CD4-positive, alpha-beta T cell treated with Interleukin-4 for 4 hours (primary cell): ENCODE measurements around the gene RILPL1.
"Not testable (repeated sequence)": the region's sequence is repeated elsewhere in the genome, so short reads cannot be mapped to it uniquely, and the experiment has no call there.

Source experiments
- DNase-seq: peaks from one replicate; pipeline ENCODE4 v3.0.0-alpha.2; 2020

Gene RILPL1

DNA sequence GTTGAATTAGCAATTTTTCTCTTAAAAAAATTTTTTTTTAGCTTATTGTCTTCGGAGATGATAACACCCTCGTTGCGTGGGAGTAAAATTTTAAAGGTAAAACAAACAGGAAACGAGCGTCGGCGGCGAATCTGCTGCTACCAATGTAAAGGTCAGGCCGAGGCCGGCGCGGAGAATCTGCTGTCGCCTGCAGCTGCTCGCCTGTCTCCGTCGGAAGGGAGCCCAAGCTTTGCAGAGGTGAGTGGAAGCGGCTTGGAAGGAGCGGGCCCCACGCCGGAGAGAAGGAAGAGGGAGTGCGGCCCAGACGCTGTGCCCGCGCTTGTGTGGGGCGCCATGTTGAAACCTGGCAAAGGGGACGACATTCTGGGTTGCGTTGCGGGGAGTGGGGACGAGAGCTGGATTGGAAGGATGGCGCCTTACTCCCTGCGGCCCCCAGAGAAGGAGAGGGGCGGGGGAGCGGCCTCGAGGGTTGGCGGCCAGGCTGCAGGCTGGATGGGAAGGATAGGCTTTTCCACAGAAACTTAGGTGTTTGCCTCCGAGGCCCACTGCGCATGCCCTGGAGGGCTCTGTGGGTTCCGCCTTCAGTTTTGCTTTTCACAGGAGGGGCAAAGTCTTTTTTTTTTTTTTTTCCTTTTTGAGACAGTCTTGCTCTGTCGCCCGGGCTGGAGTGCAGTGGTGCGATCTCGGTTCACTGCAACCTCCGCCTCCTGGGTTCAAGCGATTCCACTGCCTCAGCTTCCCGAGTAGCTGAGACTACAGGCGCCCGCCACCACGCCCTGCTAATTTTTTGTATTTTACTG lies 75.3 kb downstream of the RILPL1 start, which contains the start of gene SNRNP35:
Gene SNRNP35 (plus strand): TSS at position 160 of the 800 bp plus-strand sequence. CDS start 7,402 bp downstream, outside the sequence.
- DNase-seq: peak; percentile 88

DNA sequence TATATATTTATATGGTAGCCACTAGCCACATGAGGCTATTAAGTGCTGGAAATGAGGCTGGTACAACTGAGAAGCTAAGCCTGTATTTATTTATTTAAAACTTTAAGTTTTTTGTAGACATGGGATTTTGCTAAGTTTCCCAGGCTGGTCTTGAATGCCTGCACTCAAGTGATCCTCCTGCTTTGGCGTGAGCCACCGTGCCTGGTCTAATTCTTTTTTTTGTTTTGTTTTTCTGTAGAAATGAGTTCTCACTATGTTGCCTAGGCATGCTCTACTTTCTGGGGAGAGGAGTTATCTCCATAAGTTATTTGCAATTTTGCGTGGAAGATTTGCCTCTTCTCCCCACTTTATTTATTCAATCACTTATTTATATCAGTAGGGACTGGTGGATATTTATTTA lies 80.4 kb downstream of the RILPL1 start:
- no peak for DNase-seq

GRCh38 chr12:123452276-123452550 lies 81.3 kb downstream of the RILPL1 start:
- not testable (repeated sequence) for DNase-seq

- no peak for DNase-seq
Measured at GRCh38 chr12:123450636-123451035, 82.9 kb downstream of the RILPL1 start.

DNA sequence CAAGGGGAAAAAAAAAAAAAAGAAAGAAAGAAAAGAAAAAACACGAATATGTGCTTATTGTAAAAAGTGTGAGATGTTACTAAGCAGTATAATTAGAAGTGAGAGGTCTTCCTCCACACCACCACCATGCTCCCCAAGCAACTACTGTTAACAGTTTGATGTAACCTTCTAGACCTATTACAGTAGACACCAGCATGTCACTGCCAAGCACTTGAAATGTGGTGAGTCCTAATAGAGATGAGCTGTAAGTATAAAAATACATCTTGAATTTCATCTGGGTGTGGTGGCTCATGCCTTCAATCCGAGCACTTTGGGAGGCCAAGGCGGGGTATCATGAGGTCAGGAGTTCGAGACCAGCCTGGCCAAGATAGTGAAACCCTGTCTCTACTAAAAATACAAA lies 83.7 kb downstream of the RILPL1 start:
- no peak for DNase-seq

DNA sequence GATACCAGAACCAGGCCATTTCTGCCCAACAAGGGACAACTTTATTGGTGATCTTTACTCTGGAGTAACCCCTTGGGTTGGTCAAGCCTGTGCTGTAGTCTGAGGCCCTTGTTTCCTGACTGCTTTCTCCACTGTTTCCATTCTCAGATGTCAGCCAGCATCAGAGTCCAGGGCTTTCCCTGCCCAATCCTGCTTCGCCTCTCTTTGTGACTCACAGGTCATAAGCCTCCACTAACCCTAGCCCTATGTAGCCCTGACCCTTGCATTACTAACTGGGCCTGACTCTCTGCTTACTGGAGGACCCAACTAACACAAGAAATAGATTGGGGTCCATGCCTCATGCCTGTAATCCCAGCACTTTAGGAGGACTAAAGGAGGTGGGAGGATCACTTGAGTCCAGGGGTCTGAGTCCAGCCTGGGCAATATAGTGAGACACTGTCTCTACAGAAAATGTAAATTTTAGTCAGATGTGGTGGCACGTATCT lies 84.2 kb downstream of the RILPL1 start:
- DNase-seq: no peak

DNA sequence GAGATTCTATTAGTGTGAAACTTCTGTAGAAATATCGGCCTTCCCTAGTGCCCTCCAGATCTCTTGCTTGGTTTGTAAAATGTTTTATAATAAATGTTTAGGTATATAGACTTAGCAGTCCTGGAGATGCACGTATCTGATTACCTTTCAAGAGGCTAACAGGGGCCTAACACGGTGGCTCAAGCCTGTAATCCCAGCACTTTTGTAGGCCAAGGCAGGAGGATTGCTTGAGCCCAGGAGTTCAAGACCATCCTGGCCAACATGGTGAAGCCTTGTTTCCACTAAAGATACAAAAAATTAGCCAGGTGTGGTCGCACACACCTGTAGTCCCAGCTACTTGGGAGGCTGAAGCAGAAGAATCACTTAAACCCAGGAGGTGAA lies 87.2 kb downstream of the RILPL1 start:
- no peak for DNase-seq

DNA sequence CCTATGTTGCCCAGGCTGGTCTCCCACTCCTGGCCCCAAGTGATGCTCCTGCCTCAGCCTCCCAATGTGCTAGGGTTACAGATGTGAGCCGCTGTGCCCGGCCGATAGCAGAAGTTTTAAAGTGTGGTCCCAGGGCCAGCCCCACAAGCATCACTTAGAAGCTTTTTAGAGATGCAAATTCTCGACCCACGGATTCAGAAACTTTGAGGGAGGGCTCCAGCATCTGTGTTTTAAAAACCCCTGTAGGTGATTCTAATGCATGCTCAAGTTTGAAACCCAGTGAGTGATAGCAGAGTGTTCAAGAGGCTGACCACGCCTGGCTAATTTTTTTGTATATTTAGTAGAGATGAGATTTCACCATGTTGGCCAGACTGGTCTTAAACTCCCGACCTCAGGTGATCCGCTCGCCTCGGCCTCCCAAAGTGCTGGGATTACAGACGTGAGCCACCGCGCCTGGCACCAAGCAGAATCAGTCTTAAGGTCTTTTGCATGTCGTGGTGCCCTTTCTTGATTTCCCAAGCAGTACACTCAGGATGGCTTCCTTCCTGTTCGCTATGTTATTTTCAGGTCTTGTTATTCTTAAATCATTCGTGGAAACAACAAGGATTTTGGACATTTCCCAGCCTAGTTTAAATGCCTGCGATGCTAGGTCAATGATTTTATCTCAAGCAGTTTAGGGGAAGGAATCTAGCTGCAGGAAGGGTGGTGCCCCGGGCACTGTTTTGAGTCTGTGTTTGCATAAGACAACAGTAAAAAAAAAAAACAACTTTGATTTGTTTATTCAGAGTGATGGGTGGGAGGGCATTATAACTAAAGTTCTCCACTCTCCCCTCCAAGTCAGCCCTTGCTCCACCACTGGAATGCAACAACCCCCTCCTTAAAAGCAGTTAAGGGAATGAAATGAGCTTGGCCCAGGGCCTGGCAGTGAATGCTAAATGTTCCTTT lies 87.9 kb downstream of the RILPL1 start:
- DNase-seq: no peak

- no peak for DNase-seq
Measured at GRCh38 chr12:123444092-123445026, 89.2 kb downstream of the RILPL1 start.

DNA sequence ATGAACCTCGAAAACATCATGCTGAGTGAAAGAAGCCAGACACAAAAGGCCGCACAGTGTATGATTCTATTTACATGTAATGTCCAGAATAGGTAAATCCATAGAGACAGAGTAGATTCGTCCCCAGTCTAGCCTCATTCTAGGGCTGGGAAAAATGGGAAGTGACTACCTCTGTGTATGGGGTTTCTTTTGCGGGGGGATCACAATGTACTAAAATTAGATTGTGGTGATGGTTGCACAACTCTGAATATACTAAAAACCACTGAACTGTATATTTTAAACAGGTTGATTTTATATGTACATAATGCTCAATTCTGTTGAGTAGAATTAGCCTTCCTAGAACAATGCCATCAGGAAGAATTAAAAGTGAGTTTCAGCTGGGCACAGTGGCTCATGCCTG lies 90.7 kb downstream of the RILPL1 start:
- no peak for DNase-seq

GRCh38 chr12:123441523-123442164 lies 91.9 kb downstream of the RILPL1 start:
- no peak for DNase-seq

DNA sequence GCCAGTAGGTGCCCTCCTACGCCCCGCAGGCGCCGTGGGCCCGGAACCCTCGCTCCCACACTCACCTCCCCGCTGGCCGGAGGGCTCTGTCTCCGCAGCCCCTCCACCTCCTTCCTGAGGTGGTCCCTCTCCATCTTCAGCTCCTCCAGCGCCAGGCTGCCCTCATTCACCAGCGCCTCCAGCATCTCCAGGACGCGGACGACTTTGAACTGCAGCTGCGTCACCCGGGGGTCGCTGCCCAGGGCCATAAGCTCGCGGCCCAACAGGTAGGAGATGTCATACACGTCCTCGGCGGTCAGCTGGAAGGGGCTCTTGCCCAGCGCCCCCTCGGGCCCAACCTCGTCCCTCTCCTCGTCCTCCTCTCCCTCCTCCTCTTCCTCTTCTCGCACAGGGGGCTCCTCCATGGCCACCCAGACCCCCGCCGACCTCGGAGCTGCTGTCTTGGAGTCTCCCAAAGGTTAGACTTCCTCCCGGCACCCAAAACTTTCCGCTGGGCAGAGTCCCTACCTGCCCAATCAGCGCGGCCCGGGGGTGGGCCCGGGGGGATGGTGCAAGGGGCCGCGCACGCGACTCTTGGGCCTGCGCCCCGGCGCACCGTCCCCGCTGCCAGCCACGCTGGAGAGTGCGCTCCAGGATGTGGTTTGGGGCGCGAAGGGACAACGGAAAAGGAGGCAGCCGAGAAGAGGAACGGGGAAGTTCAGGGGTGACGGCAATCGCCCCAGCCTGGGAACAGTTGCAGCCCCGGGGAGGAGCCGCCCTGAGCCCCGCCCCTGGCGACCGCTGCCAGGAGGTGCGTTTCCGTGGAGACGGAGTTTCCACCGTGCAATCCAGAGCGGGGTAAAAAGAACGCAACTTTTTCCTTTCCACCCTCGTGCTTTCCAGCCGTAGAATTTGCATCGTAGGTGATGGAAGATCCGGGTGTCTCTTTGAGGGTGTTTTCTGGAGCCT lies 97.2 kb downstream of the RILPL1 start, which contains the start of gene RILPL2:
Gene RILPL2 (minus strand): TSS at position 668 of the 948 bp plus-strand sequence. CDS start 264 bp downstream, at position 404.
- peak; percentile 86 for DNase-seq

GRCh38 chr12:123435636-123436016 lies 97.9 kb downstream of the RILPL1 start:
- DNase-seq: no peak

DNA sequence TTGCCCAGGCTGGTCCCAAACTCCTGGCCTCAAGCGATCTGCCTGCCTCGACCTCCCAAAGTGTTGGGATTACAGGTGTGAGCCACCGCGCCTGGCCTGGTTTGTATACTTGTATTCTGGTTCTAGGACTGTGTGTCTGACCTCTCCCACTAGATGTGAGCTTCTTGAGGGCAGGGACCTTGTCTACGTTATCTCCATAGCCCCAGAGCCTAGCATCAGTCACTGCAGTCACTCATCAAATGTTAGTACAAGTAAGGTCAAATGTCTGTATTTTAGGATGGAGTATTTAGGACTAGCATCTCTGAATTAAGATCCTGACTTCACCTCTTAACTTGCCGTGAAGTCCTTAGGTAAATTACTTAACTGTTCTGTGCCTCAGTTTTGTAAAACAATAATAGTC lies 99.9 kb downstream of the RILPL1 start:
- DNase-seq: no peak

- DNase-seq: peak; percentile 46
Measured at GRCh38 chr12:123431951-123432817, 101.3 kb downstream of the RILPL1 start.

GRCh38 chr12:123429101-123429500 lies 104.4 kb downstream of the RILPL1 start:
- not testable (repeated sequence) for DNase-seq

GRCh38 chr12:123428591-123428990 lies 104.9 kb downstream of the RILPL1 start:
- no peak for DNase-seq

DNA sequence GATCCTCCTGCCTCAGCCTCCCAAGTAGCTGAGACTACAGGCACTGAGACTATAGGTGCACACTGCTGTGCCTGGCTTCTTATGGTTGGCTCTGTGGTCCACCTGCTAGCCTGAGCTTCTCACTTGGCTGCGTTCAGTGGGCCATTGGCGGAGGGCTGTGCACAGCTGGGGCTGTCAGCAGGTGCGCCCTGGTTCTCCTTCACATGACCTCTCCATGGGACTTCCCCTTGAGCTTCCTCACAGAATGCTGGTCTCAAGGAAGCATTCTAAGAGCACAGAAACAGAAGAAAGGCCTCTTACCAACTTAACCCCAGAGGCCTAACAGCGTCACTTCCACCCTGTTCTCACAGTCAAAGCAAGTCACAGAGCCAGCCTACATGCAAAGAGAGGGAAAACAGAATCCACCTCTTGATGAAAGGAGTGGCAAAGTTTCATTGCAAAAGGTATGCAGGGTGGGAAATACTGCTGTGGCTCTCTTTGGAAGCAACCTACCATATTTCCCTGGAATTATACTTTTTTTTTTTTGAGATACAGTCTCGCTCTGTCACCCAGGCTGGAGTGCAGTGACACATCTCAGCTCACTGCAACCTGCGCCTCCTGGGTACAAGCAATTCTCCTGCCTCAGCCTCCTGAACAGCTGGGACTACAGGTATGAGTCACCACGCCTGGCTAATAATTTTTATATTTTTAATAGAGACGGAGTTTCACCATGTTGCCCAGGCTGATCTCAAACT lies 106.3 kb downstream of the RILPL1 start:
- DNase-seq: peak; percentile 62

DNA sequence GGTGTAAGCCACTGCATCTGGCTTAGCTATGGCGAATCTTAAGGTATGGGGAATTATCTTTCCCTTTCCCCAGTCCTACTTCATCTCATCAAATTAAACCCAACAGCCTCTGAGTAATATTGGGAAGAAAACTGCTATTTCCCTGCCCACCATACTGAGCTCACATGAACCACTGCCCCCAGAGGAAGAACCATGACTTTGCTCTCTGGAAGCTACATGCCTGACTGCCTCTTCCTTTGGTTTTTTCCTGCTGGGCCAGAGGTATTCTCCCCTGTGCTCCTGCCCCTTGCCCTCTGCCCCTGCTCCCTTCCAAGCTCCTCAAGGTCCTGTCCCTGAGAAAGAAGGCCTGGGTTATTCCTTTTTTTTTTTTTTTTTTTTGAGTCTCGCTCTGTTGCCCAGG lies 112.2 kb downstream of the RILPL1 start:
- no peak for DNase-seq
